ENCODE data around the gene MOB3B. TPM values are rescaled to one million over a fixed set of nuclear protein-coding genes. Genes with fewer than 3 reads are reported as not detected.

MOB3B gene
- total RNA-seq, 4 donors from 2014 or later = 9.8 to 17.6 (median 14.6) TPM

DNA sequence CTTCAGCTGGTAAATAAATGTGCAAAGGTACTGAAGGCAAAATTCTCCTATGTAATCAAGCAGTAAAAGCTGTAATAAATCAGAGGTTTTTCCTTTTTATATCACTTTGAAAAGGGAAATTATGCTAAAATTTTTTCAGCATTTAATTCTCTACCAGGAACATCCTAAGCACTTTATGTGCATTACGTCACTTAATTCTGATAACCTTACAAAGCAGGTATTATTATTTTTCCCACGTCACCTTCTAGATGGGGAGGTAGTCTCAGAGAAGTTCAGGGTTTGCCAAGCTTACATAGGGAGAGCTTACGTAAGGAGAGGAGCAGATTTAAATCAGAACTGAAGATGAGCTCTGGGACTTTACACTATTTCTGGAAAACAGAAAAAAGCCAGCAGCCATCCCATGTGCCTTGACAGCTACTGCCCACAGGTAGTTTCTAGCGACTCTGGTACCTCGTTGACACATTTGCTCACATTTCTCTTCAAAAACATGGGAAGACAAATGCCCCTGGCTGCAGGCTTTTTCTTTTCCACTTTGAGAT, 84.5 kb downstream of the MOB3B start:
- no peaks in the 10 kb centered on the region for H3K36me3 ChIP-seq
- H3K27me3 ChIP-seq = no peaks in the 10 kb centered on the region
- no peak for TF ChIP-seq POLR2A (IDR thresholded peaks at IDR 0.05)
- TF ChIP-seq, protein P1, sequence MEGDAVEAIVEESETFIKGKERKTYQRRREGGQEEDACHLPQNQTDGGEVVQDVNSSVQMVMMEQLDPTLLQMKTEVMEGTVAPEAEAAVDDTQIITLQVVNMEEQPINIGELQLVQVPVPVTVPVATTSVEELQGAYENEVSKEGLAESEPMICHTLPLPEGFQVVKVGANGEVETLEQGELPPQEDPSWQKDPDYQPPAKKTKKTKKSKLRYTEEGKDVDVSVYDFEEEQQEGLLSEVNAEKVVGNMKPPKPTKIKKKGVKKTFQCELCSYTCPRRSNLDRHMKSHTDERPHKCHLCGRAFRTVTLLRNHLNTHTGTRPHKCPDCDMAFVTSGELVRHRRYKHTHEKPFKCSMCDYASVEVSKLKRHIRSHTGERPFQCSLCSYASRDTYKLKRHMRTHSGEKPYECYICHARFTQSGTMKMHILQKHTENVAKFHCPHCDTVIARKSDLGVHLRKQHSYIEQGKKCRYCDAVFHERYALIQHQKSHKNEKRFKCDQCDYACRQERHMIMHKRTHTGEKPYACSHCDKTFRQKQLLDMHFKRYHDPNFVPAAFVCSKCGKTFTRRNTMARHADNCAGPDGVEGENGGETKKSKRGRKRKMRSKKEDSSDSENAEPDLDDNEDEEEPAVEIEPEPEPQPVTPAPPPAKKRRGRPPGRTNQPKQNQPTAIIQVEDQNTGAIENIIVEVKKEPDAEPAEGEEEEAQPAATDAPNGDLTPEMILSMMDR (IDR thresholded peaks at IDR 0.05) = no peak
- peaks cover 2 to 6% of the 10 kb centered on the region in 2 donors for H3K4me1 ChIP-seq
- DNase-seq = no peak
- intact Hi-C loops (cut with DNase I) = no loop called here
- no peak overlapping the region for H3K27ac ChIP-seq
- 95 to 97% methylated on average over 5 of the region's 5 CpGs for WGBS, 2 donors
- no peaks in the 10 kb centered on the region for H3K9me3 ChIP-seq
- no peak overlapping the region for H3K4me3 ChIP-seq (replicated peaks in 1 of 3)

DNA sequence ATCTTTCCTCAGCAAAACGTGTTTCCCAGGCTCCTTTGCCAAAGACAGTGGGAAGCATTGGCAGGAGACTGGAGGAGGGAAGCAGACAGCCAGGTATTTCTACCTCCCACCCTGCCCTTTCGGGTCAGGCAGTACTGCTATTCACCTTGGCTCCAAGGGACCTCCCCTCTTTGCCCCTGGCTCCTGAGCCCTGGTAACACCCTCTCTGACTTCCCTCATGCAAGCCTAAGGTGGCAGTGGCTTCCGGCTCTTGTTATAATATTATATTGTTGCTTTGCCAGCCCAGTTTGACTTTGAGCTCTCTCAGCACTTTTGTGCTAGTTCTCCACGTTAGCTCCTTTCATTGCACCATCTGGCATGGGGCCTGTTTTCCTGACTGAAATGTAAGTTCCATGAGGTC, 87.2 kb downstream of the MOB3B start:
- TF ChIP-seq, protein P1 (IDR thresholded peaks at IDR 0.05) = no peak
- TF ChIP-seq POLR2A (IDR thresholded peaks at IDR 0.05) = no peak
- Histone ChIP-seq H3K9me3 (no peaks in the 10 kb centered on the region), H3K36me3 (no peaks in the 10 kb centered on the region), H3K4me3 (replicated peaks in 1 of 3) (no peak overlapping the region), H3K27me3 (no peaks in the 10 kb centered on the region), H3K4me1 (peaks cover 10 to 13% of the 10 kb centered on the region in 2 donors), H3K27ac (no peak overlapping the region)
- DNase-seq = peak in 1 of 2 donors; percentile 6
- WGBS, 2 donors = 82 to 84% methylated on average over 4 of the region's 4 CpGs
- intact Hi-C loops (cut with DNase I) = no loop called here

DNA sequence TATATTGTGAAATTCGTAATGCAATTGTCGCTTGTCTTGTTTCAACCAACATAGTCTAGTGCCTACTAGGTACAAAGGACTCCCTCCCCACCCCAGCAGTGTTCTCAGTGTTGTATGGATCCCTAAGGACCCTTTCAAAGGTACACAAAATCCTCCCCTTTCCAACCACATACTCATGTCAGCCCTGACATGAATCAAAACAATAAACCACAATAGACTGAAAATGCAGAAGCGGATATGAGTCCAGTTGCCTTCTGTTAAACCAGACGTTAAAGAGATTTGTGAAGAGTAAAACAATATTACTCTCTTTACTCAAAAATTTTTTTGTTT, 87.9 kb downstream of the MOB3B start:
- Histone ChIP-seq H3K36me3 (no peaks in the 10 kb centered on the region), H3K4me1 (peaks cover 14 to 17% of the 10 kb centered on the region in 2 donors), H3K27ac (no peak overlapping the region), H3K27me3 (no peaks in the 10 kb centered on the region), H3K4me3 (replicated peaks in 1 of 3) (no peak overlapping the region), H3K9me3 (no peaks in the 10 kb centered on the region)
- WGBS, 2 donors = 89 to 96% methylated on average over 4 of the region's 4 CpGs
- TF ChIP-seq POLR2A (IDR thresholded peaks at IDR 0.05) = no peak
- TF ChIP-seq, protein P1 (IDR thresholded peaks at IDR 0.05) = no peak
- DNase-seq = no peak
- intact Hi-C loops (cut with DNase I) = no loop called here

DNA sequence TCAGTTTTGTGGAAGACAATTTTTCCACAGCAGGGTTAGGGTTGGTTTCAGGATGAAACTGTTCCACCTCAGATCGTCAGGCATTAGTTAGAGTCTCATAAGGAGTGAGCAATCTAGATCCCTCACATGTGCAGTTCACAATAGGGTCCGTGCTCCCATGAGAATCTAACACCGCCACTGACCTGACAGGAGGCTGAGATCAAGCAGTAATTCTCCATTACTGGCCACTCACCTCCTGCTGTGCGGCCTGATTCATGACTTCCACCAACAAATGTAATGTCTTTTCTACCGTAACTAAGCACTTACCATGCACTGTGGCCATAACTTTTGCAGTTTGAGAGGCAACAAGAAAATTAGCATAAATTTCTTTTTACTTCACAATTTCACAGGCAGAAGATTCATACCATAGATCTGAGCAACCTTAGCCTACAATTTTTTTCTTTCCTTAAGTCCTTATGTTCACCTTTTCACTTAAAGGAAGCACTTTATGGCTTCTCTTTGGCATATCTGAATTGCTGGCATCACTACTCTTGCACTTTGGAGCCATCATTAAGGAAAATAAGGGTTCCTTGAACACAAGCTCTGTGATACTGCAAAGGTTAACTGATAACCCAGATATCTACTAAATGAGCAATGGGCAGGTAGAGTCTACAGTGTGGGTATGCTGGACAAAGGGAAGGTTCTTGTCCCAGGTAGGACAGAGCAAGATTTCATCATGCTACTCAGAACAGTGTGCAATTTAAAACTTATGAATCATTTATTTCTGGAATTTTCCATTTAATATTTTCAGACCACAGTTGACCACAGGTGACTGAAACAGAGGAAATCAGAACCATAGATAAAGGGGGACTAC, 88.5 kb downstream of the MOB3B start:
- H3K4me1 ChIP-seq = peaks cover 14 to 20% of the 10 kb centered on the region in 2 donors
- H3K27ac ChIP-seq = no peak overlapping the region
- intact Hi-C loops (cut with DNase I) = no loop called here
- no peaks in the 10 kb centered on the region for H3K27me3 ChIP-seq
- 97 to 100% methylated on average over 5 of the region's 5 CpGs for WGBS, 2 donors
- H3K9me3 ChIP-seq = no peaks in the 10 kb centered on the region
- no peak for TF ChIP-seq POLR2A (IDR thresholded peaks at IDR 0.05)
- TF ChIP-seq, protein P1 (IDR thresholded peaks at IDR 0.05) = no peak
- DNase-seq = no peak
- H3K4me3 ChIP-seq (replicated peaks in 1 of 3) = no peak overlapping the region
- H3K36me3 ChIP-seq = no peaks in the 10 kb centered on the region

DNA sequence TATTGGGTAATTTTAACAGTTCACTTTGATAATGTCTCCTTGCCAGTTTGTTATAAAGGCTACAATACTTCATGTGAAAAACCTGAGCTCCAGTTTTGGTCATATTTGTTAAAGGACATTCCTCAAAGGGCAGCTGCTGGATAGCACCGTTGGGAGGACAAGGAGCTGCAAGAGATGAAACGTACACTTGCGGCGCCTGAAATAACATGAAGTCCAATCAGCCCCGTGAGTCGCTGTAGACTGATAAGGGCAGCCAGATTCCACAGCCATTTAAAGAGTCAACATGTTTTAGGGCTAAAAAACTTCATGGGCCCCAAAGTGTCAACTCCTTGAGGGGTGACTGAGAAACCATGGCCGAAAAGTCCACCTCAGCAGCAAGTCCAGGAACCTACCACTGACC, 91.1 kb downstream of the MOB3B start:
- no peak overlapping the region for H3K4me3 ChIP-seq (replicated peaks in 1 of 3)
- TF ChIP-seq, protein P1 (IDR thresholded peaks at IDR 0.05) = no peak
- TF ChIP-seq POLR2A (IDR thresholded peaks at IDR 0.05) = no peak
- WGBS, 2 donors = 85 to 90% methylated on average over 7 of the region's 7 CpGs
- no peaks in the 10 kb centered on the region for H3K27me3 ChIP-seq
- intact Hi-C loops (cut with DNase I) = no loop called here
- no peak for DNase-seq
- H3K4me1 ChIP-seq = peaks cover 31 to 41% of the 10 kb centered on the region in 2 donors
- no peaks in the 10 kb centered on the region for H3K9me3 ChIP-seq
- peak overlapping the region in 2 of 3 donors; percentile 24 to 31 for H3K27ac ChIP-seq
- H3K36me3 ChIP-seq = no peaks in the 10 kb centered on the region
